NCI-H128 (cell line): ENCODE measurements around the gene CERT1.
"Not testable (repeated sequence)": the region's sequence is repeated elsewhere in the genome, so short reads cannot be mapped to it uniquely, and the experiment has no call there.

Source experiments
- DNase-seq: peaks from one replicate; lab custom pipeline; 2025; ENCODE audit not compliant: unreplicated experiment; lab: John Stamatoyannopoulos, UW

CERT1 gene

DNA sequence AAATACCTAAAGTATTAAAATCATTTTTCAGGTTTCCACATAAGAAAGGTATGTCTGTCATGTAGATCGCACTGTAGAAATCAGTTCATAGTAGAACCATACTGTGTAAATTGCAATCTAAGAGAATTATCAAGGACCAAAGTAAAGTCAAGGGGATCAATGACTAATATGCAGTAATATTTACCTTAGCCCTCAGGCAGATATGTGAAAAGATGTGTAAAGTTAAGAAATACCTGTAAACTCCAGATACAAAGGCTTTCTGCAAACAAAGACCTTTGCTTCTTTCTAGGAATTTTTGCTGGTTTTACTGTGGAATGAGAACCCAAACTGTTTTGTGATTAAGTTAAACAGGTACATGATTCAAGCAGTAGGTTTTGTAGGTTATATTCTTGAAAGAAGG is 11.8 kb upstream of the CERT1 start:
- DNase-seq: no peak

- no peak for DNase-seq
Measured at GRCh38 chr5:75522542-75522941, 11.1 kb upstream of the CERT1 start.

- no peak for DNase-seq
Measured at GRCh38 chr5:75522025-75522424, 10.6 kb upstream of the CERT1 start.

DNA sequence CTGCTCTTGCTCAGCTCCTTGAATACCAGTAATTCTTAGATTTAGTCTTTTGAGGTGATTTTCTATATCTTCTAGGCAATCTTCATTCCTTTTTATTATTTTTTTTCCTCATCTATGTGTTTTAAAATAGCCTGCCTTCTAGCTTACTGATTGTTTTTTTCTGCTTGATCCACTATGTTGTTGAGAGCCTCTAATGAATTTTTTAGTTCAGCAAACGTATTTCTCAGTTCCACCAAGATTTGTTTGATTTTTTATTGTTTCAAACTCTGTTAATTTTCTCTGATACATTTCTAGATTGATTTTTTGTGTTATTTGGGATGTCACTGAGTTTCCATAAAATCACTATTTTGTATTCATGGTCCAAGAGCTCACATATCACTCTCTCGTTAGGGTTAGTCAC is 9.8 kb upstream of the CERT1 start:
- DNase-seq: no peak

GRCh38 chr5:75519761-75520160 is 8.3 kb upstream of the CERT1 start:
- DNase-seq: no peak

DNA sequence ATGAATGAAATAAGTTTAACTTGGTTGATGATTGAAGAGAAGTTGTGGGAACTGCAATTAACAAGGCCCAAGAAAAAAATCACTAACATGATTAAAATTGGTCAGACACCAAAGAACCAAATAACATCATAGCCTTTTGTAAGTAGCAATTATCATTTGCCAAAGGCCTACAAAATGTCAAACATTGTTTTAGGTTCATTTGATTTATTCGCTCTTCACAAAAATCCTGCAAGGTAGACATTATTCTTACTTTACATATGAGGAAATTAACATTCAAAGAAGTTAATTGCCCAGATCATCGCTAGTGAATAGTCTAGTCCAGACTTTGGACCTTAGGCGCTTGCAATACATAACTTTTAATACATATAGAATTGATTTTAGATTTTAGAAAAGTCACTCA is 2.9 kb upstream of the CERT1 start:
- no peak for DNase-seq

GRCh38 chr5:75513841-75514240 is 2.4 kb upstream of the CERT1 start:
- no peak for DNase-seq

DNA sequence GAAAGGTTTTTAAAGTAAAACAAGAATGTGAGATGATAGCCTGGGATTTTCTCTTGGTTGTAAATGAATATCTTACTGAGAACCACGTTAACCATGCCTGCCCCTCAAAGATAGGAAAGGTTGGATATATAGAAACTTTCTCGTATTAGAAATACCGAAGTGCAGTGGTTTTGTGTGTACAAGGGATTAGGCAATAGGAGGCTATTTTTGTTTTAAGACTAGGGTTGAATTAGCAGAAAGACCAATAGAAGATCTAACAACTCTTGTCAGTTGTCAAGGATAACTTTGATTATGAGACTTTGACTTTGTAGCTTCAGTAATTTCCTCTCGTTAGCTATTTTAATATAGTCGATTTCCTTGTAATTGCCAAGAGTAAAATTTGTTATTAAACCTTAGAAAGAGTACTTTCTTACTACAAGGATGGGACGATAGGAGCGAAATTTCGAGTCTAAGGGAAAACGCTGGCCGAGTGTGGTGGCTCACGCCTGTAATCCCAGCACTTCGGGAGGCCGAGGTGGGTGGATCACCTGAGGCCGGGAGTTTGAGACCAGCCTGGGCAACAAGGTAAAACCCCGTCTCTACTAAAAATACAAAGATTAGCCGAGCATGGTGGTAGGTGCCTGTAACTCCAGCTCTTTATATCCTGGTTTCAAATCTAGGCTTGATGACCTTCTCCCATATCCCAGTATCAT is 1.1 kb upstream of the CERT1 start:
- DNase-seq: no peak

GRCh38 chr5:75510836-75511434 is 494 bp downstream of the CERT1 start:
- no peak for DNase-seq

- DNase-seq: no peak
Measured at GRCh38 chr5:75510417-75510835, 1.0 kb downstream of the CERT1 start.

DNA sequence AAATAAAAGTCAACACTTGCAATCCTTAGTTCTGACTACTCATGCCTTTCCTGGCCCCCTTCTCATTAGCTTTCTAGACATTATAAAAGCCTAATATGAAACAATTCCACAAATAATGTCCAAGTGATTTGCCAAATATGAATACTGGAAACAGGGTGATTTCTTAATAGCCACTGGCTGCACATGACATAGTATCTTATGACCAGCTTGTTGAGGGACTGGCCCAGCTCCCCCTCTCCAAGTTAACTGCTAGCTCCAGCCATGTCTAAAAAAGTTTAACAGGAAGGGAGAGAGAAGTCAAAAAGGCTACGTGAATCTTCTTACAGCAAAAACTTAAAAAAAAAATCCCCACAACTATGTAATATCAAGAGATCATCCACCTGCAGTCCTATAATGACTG is 1.5 kb downstream of the CERT1 start:
- no peak for DNase-seq

DNA sequence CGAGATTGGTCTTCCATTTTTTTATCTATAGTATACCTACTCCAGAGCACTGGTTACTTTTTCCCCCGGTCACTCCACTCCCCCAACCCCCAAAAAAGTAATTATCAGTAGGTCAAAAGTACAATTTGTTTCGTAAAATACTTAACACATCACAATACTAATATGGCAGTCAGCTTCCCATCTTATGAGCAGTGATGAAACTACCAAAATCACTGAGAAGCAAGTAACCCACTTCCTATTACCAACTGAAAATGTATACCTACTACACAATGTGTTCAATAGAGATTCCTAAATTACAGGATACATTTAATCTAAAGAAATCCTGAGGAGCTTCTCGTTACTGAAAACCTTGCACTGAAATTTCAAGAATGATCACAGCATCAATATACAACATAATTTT is 1.9 kb downstream of the CERT1 start:
- DNase-seq: no peak

- no peak for DNase-seq
Measured at GRCh38 chr5:75507841-75508240, 3.6 kb downstream of the CERT1 start.

GRCh38 chr5:75505112-75505511 is 6.3 kb downstream of the CERT1 start:
- not testable (repeated sequence) for DNase-seq

GRCh38 chr5:75498875-75499274 is 12.6 kb downstream of the CERT1 start:
- not testable (repeated sequence) for DNase-seq

DNA sequence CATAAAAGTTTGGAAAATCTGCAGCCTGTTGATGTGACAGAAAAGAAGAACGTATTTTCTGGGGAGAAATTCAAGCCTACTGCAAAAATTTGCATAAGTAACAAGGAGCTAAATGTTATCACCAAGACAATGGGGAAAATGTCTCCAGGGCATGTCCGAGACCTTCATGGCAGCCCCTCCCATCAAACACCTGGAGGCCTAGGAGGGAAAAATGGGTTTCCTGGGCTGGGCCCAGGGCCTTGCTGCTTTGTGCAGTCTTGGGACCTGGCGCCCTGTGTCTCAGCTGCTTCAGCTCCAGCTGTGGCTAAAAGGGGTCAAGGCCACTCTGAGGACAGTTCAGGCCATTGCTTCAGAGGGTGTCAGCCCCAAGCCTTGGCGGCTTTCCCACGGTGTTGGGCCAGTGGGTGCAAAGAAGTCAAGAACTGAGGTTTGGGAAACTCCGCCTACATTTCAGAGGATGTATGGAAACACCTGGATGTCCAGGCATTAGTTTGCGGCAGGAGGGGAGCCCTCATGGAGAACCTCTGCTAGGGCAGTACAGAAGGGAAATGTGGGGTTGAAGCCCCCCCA is 13.1 kb downstream of the CERT1 start:
- DNase-seq: no peak

DNA sequence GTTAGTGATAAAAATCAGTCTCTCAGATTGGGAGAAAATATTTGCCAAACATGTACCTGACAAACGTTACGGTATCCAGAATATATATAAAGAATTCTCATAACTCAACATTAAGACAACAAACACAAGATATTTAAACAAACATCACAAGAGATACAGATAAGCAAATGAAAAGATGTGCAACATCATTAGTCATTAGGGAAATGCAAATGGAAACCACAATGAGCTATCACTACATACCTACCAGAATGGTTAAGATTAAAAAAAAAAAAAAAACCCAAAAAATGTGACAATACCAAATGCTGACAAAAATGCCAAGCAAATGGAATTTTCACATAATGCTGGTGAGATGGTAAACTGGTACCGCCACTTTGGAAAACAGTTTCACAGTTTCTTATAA is 15.4 kb downstream of the CERT1 start:
- no peak for DNase-seq

DNA sequence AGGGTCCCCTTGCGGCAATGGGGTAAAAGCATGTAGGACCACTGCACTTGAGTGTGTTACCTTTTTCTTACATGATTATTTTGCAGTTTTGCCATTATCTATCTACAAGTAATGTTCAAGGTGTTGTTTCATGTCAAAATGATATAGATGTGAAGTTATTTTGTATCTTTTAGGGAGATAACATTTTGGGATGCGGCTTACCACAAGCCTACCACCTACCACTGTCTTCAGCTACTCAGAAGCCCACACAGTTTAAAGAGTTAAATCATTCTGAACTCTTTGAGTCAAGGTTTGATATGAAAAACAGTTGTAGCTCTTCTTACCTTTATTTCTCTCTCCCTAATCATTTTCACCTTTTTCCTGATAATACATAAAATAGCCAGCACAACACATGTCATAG is 19.8 kb downstream of the CERT1 start:
- DNase-seq: no peak

GRCh38 chr5:75489847-75490246 is 21.6 kb downstream of the CERT1 start:
- DNase-seq: not testable (repeated sequence)

- DNase-seq: no peak
Measured at GRCh38 chr5:75484605-75485004, 26.8 kb downstream of the CERT1 start.

GRCh38 chr5:75482482-75482881 is 28.9 kb downstream of the CERT1 start:
- DNase-seq: no peak

GRCh38 chr5:75481024-75481423 is 30.4 kb downstream of the CERT1 start:
- no peak for DNase-seq

DNA sequence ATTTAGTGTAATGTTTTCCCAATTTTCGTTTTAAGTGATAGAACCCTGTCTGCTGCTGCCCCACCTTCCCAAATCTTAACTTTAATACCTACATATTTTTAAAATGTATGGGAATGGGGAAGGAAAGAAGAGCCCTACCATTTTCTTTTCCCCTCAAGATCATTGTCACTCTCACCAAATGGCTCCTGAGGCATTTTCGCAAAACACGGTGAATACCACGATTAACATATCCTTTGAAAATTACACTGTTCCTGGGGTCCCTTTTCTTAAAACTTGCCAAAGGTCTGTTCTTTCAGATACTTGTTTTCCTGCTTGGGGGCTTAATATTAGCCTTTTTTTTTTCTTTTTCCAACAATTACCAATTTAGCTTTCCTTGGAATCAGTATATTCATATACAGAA is 36.1 kb downstream of the CERT1 start:
- no peak for DNase-seq
